Right atrium auricular region (tissue), 2 donors: ENCODE measurements around the gene CCDC183. TPM values are rescaled to one million over a fixed set of nuclear protein-coding genes. Genes with fewer than 3 reads are reported as not detected.
"Not testable (repeated sequence)": the region's sequence is repeated elsewhere in the genome, so short reads cannot be mapped to it uniquely, and the experiment has no call there.

Experiments used
- DNase-seq: peaks from one replicate; pipeline ENCODE4 v3.0.0-alpha.2; 2019; ENCODE audit warnings: low spot score
- H3K27ac ChIP-seq, 2 donors: fragments of 200-600 bp; sonication (generic); 1 replicate in 1 of 2; 2 replicates in 1 of 2; pipeline ENCODE4 v1.5.1; 2016 to 2019
- H3K27me3 ChIP-seq, 2 donors: fragments of 200-600 bp; sonication (generic); one replicate each; pipeline versions ENCODE4 v1.5.1 to v1.6.0; 2017 to 2019
- H3K36me3 ChIP-seq: fragments of 200-600 bp; sonication (generic); one replicate; pipeline ENCODE4 v1.5.1; 2016
- H3K4me1 ChIP-seq, 2 donors: fragments of 200-600 bp; sonication (generic); one replicate each; pipeline versions ENCODE4 v1.5.1 to v1.6.0; 2017 to 2019
- H3K4me3 ChIP-seq, 2 donors: fragments of 200-600 bp; sonication (generic); 1 replicate in 1 of 2; 2 replicates in 1 of 2; pipeline ENCODE4 v1.5.1; 2017 to 2019; ENCODE audit warnings: mild to moderate bottlenecking in 1 of 2, moderate library complexity in 1 of 2
- H3K9me3 ChIP-seq, 2 donors: fragments of 200-600 bp; sonication (generic); one replicate each; pipeline ENCODE4 v1.5.1; 2019
- total RNA-seq, 2 donors: library from RNA; depleted of rRNA; stranded (reverse); fragments of >200 nt; gene quantifications; one replicate each; pipeline ENCODE4 v1.1.0, GENCODE V29; 2016
- TF ChIP-seq, protein P1 (sequence below), 2 donors: fragments of 200-600 bp; sonication (generic); IDR thresholded peaks; one replicate each; pipeline ENCODE4 v1.5.1; 2019; ENCODE audit warnings: antibody characterized with exemption in 2 of 2

The CCDC183 gene
- total RNA-seq, 2 donors from 2014 or later = 2.3 to 2.5 TPM

- TF ChIP-seq, protein P1, sequence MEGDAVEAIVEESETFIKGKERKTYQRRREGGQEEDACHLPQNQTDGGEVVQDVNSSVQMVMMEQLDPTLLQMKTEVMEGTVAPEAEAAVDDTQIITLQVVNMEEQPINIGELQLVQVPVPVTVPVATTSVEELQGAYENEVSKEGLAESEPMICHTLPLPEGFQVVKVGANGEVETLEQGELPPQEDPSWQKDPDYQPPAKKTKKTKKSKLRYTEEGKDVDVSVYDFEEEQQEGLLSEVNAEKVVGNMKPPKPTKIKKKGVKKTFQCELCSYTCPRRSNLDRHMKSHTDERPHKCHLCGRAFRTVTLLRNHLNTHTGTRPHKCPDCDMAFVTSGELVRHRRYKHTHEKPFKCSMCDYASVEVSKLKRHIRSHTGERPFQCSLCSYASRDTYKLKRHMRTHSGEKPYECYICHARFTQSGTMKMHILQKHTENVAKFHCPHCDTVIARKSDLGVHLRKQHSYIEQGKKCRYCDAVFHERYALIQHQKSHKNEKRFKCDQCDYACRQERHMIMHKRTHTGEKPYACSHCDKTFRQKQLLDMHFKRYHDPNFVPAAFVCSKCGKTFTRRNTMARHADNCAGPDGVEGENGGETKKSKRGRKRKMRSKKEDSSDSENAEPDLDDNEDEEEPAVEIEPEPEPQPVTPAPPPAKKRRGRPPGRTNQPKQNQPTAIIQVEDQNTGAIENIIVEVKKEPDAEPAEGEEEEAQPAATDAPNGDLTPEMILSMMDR (IDR thresholded peaks at IDR 0.05) = no peak
- DNase-seq = no peak
- H3K27ac ChIP-seq = no peak overlapping the region
- H3K9me3 ChIP-seq = no peaks in the 10 kb centered on the region
- no peaks in the 10 kb centered on the region for H3K27me3 ChIP-seq
- peaks cover 24% of the 10 kb centered on the region for H3K36me3 ChIP-seq
- no peak overlapping the region for H3K4me3 ChIP-seq
- H3K4me1 ChIP-seq = peaks cover 0 to 22% of the 10 kb centered on the region in 2 donors
Observed at GRCh38 chr9:136837146-136837855, 41.2 kb downstream of the CCDC183 start.

- not testable (repeated sequence) for DNase-seq, H3K4me3 ChIP-seq, H3K27me3 ChIP-seq, H3K27ac ChIP-seq, H3K9me3 ChIP-seq
- H3K36me3 ChIP-seq = peaks cover 20% of the 10 kb centered on the region
- H3K4me1 ChIP-seq = peaks cover 0 to 28% of the 10 kb centered on the region in 2 donors
Observed at GRCh38 chr9:136837856-136838277, 41.7 kb downstream of the CCDC183 start.

DNA sequence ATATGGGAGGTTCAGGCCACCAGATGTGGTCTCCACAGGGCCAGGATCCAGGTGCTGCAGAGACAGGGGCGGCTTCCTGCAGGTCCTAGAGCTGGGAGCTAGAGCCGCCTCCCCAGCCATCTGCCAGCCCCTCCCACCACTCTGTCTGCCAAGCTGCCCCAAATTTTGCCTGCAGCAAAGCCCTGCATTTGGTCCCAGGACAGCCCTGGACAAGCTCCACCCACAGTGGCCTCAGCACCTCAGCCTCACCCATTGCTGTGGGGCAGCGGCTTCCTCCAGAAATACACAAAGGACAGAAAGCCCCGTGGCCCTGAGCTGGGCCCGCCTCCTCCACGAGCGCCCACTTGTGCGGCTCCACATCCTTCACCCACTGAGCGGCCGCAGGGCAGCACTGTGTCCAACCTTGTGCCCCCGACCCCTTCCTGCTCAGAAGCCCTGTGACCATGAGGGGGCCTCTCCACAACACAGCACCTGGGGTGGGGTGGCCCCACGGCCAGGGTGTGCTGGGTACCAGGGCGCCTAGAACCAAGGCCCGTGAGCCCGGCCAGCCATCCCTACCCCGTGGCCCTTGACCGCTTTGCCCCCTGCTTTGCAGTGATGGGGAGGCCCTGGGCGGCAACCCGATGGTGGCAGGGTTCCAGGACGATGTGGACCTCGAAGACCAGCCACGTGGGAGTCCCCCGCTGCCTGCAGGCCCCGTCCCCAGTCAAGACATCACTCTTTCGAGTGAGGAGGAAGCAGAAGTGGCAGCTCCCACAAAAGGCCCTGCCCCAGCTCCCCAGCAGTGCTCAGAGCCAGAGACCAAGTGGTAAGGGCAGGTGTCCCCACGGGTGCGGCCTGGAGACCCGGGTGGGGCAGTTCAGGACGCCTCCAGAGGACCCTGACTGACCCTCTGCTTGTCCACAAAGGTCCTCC, 42.4 kb downstream of the CCDC183 start:
- Histone ChIP-seq H3K27ac (no peak overlapping the region), H3K36me3 (peaks cover 20% of the 10 kb centered on the region), H3K4me1 (peaks cover 0 to 35% of the 10 kb centered on the region in 2 donors), H3K4me3 (no peak overlapping the region), H3K9me3 (no peaks in the 10 kb centered on the region), H3K27me3 (no peaks in the 10 kb centered on the region)
- DNase-seq = no peak
- TF ChIP-seq, protein P1 (IDR thresholded peaks at IDR 0.05) = no peak

GRCh38 chr9:136839229-136840139, 43.3 kb downstream of the CCDC183 start:
- H3K4me3 ChIP-seq = no peak overlapping the region
- H3K27me3 ChIP-seq = no peaks in the 10 kb centered on the region
- peaks cover 0 to 44% of the 10 kb centered on the region in 2 donors for H3K4me1 ChIP-seq
- H3K9me3 ChIP-seq = no peaks in the 10 kb centered on the region
- H3K36me3 ChIP-seq = peaks cover 20% of the 10 kb centered on the region
- H3K27ac ChIP-seq = no peak overlapping the region
- TF ChIP-seq, protein P1 (IDR thresholded peaks at IDR 0.05) = no peak
- DNase-seq = no peak

DNA sequence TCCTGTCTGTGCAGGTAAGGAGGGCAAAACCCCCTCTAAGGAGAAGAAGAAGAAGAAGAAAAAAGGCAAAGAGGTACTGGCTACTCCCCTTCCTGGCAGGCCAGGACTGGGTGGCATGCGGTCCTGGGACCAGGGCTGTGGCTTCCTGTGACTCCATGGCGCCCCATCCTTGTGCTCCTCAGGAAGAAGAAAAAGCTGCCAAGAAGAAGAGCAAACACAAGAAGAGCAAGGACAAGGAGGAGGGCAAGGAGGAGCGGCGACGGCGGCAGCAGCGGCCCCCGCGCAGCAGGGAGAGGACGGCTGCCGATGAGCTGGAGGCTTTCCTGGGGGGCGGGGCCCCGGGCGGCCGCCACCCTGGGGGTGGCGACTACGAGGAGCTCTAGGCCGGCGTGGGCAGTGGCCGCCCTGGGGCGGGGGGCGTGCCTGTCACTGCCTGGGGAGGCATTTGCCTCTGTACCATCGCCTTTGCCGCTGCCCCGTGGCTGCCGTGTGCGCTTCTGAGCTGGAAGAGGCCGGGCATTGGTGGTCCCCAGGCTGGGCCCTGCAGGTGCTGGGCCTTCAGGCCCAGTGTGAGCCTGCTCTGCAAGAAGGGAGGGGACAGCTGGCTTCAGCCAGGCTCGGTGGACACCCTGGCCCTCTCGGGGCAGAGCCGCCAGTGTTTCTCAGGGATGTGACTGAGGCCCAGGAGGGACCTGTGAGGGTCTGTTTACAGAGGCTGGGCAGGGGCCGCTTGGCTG, 44.2 kb downstream of the CCDC183 start:
- no peaks in the 10 kb centered on the region for H3K27me3 ChIP-seq
- DNase-seq = no peak
- no peak overlapping the region for H3K27ac ChIP-seq
- no peak overlapping the region for H3K4me3 ChIP-seq
- TF ChIP-seq, protein P1 (IDR thresholded peaks at IDR 0.05) = no peak
- H3K36me3 ChIP-seq = peaks cover 19% of the 10 kb centered on the region
- peaks cover 0 to 44% of the 10 kb centered on the region in 2 donors for H3K4me1 ChIP-seq
- no peaks in the 10 kb centered on the region for H3K9me3 ChIP-seq
